ENCODE results near the gene KLHL3. TPM values are rescaled to one million over a fixed set of nuclear protein-coding genes. Genes with fewer than 3 reads are reported as not detected.

The KLHL3 gene
- total RNA-seq, 1 donor from 2014 or later: 6.8 TPM

GRCh38 chr5:137660349-137660817, 75.5 kb downstream of the KLHL3 start:
- no peaks in the 10 kb centered on the region for H3K27me3 ChIP-seq
- H3K9me3 ChIP-seq: no peaks in the 10 kb centered on the region
- DNase-seq: no peak
- peak; percentile 81 for TF ChIP-seq CTCF (IDR thresholded peaks at IDR 0.05)
- intact Hi-C loops (cut with DNase I): no loop called here
- peak; percentile 96 for ATAC-seq
- H3K27ac ChIP-seq: no peak overlapping the region
- H3K36me3 ChIP-seq: no peaks in the 10 kb centered on the region
- H3K4me1 ChIP-seq: no peaks in the 10 kb centered on the region
- no peak overlapping the region for H3K4me3 ChIP-seq

- Histone ChIP-seq H3K4me3 (no peak overlapping the region), H3K36me3 (no peaks in the 10 kb centered on the region), H3K27me3 (no peaks in the 10 kb centered on the region), H3K27ac (no peak overlapping the region), H3K9me3 (no peaks in the 10 kb centered on the region), H3K4me1 (no peaks in the 10 kb centered on the region)
- intact Hi-C loops (cut with DNase I): no loop called here
- DNase-seq: no peak
- ATAC-seq: no peak
- TF ChIP-seq CTCF (IDR thresholded peaks at IDR 0.05): no peak
These were observed 76.7 kb downstream of the KLHL3 start for GRCh38 chr5:137659209-137659608.

GRCh38 chr5:137658324-137658723, 77.6 kb downstream of the KLHL3 start:
- intact Hi-C loops (cut with DNase I): no loop called here
- Histone ChIP-seq H3K36me3 (no peaks in the 10 kb centered on the region), H3K4me1 (no peaks in the 10 kb centered on the region), H3K4me3 (no peak overlapping the region), H3K9me3 (no peaks in the 10 kb centered on the region), H3K27me3 (no peaks in the 10 kb centered on the region), H3K27ac (no peak overlapping the region)
- DNase-seq (no peak), ATAC-seq (no peak)
- no peak for TF ChIP-seq CTCF (IDR thresholded peaks at IDR 0.05)

GRCh38 chr5:137657073-137657472, 78.8 kb downstream of the KLHL3 start:
- H3K36me3 ChIP-seq: no peaks in the 10 kb centered on the region
- no peak for ATAC-seq
- H3K4me1 ChIP-seq: no peaks in the 10 kb centered on the region
- H3K27ac ChIP-seq: no peak overlapping the region
- no peaks in the 10 kb centered on the region for H3K9me3 ChIP-seq
- no peak for DNase-seq
- TF ChIP-seq CTCF (IDR thresholded peaks at IDR 0.05): no peak
- intact Hi-C loops (cut with DNase I): no loop called here
- no peaks in the 10 kb centered on the region for H3K27me3 ChIP-seq
- no peak overlapping the region for H3K4me3 ChIP-seq

GRCh38 chr5:137656558-137656957, 79.3 kb downstream of the KLHL3 start:
- no peak for TF ChIP-seq CTCF (IDR thresholded peaks at IDR 0.05)
- Histone ChIP-seq H3K27me3 (no peaks in the 10 kb centered on the region), H3K9me3 (no peaks in the 10 kb centered on the region), H3K27ac (no peak overlapping the region), H3K4me3 (no peak overlapping the region), H3K36me3 (no peaks in the 10 kb centered on the region), H3K4me1 (no peaks in the 10 kb centered on the region)
- intact Hi-C loops (cut with DNase I): no loop called here
- ATAC-seq (no peak), DNase-seq (no peak)

GRCh38 chr5:137651022-137651421, 84.9 kb downstream of the KLHL3 start:
- DNase-seq: no peak
- H3K4me3 ChIP-seq: no peak overlapping the region
- no peak for ATAC-seq

More at GRCh38 chr5:137651022-137651421, 84.9 kb downstream of the KLHL3 start:
- Histone ChIP-seq H3K9me3 (no peaks in the 10 kb centered on the region), H3K36me3 (no peaks in the 10 kb centered on the region), H3K27ac (no peak overlapping the region), H3K4me1 (no peaks in the 10 kb centered on the region), H3K27me3 (no peaks in the 10 kb centered on the region)
- TF ChIP-seq CTCF (IDR thresholded peaks at IDR 0.05): no peak
- intact Hi-C loops (cut with DNase I): no loop called here

All from upper lobe of right lung (tissue), 1 donor.